Liver (tissue), 9 donors: ENCODE data around the gene TCEA2. TPM values are rescaled to one million over a fixed set of nuclear protein-coding genes. Genes with fewer than 3 reads are reported as not detected.

Experiments used
- DNase-seq: peaks from one replicate; pipeline ENCODE4 v3.0.0-alpha.2; 2017; ENCODE audit warnings: low spot score
- H3K27ac ChIP-seq, 2 donors: one replicate each; pipeline ENCODE4 v1.7.0; 2013; ENCODE audit warnings: inconsistent platforms in 2 of 2, low read length in 2 of 2, control low read depth in 1 of 2, low read depth in 1 of 2, mild to moderate bottlenecking in 1 of 2
- H3K27me3 ChIP-seq, 4 donors: one replicate each; pipeline versions ENCODE4 v1.6.1 to v1.7.0; 2013; ENCODE audit warnings: low read length in 3 of 4, inconsistent platforms in 1 of 4, mild to moderate bottlenecking in 1 of 4, moderate library complexity in 1 of 4; ENCODE audit not compliant: control insufficient read depth in 4 of 4, insufficient read depth in 4 of 4
- H3K36me3 ChIP-seq, 4 donors: one replicate each; pipeline versions ENCODE4 v1.6.1 to v1.7.0; 2013; ENCODE audit warnings: low read length in 3 of 4, mild to moderate bottlenecking in 3 of 4, low read depth in 1 of 4, moderate library complexity in 1 of 4; ENCODE audit not compliant: control insufficient read depth in 4 of 4, insufficient read depth in 3 of 4
- H3K4me1 ChIP-seq, 4 donors: one replicate each; pipeline versions ENCODE4 v1.6.1 to v1.7.0; 2013; ENCODE audit warnings: low read length in 3 of 4, mild to moderate bottlenecking in 3 of 4, moderate library complexity in 1 of 4; ENCODE audit not compliant: control insufficient read depth in 4 of 4, insufficient read depth in 4 of 4
- H3K4me3 ChIP-seq, 3 donors: one replicate each; pipeline versions ENCODE4 v1.6.1 to v1.7.0; 2013; ENCODE audit warnings: low read length in 3 of 3, control low read depth in 1 of 3, low read depth in 1 of 3, mild to moderate bottlenecking in 1 of 3
- H3K9ac ChIP-seq, 2 donors: one replicate each; pipeline ENCODE4 v1.7.0; 2013; ENCODE audit warnings: low read length in 2 of 2, mild to moderate bottlenecking in 2 of 2, moderate library complexity in 2 of 2, control low read depth in 1 of 2, low read depth in 1 of 2
- H3K9me3 ChIP-seq, 4 donors: one replicate each; pipeline versions ENCODE4 v1.6.1 to v1.7.0; 2013; ENCODE audit warnings: low read length in 3 of 4; ENCODE audit not compliant: control insufficient read depth in 4 of 4
- EGR1 ChIP-seq, 2 donors: IDR thresholded peaks; 2 replicates each; pipeline ENCODE4 v1.6.1; 2016 to 2018; ENCODE audit warnings: antibody characterized with exemption in 2 of 2, low read depth in 2 of 2
- FOXA1 ChIP-seq: IDR thresholded peaks from 2 replicates; pipeline ENCODE4 v1.6.1; 2016; ENCODE audit warnings: antibody characterized with exemption
- FOXA2 ChIP-seq: IDR thresholded peaks from 2 replicates; pipeline ENCODE4 v1.6.1; 2016; ENCODE audit warnings: antibody characterized with exemption
- GABPA ChIP-seq, 2 donors: IDR thresholded peaks in 1 of 2; conservative IDR thresholded peaks in 1 of 2; 2 replicates each; pipeline ENCODE4 v1.6.1; 2016; ENCODE audit warnings: antibody characterized with exemption in 2 of 2, mild to moderate bottlenecking in 1 of 2, moderate library complexity in 1 of 2
- HNF4A ChIP-seq, 2 donors: conservative IDR thresholded peaks; 2 replicates each; pipeline ENCODE4 v1.6.1; 2016; ENCODE audit warnings: antibody characterized with exemption in 2 of 2, mild to moderate bottlenecking in 2 of 2
- HNF4G ChIP-seq: IDR thresholded peaks from 2 replicates; pipeline ENCODE4 v1.6.1; 2016; ENCODE audit warnings: antibody characterized with exemption
- JUND ChIP-seq, 2 donors: IDR thresholded peaks; 2 replicates each; pipeline ENCODE4 v1.6.1; 2016; ENCODE audit warnings: antibody characterized with exemption in 2 of 2
- MAX ChIP-seq: IDR thresholded peaks from 2 replicates; pipeline ENCODE4 v1.6.1; 2016; ENCODE audit warnings: antibody characterized with exemption
- NR2F2 ChIP-seq: IDR thresholded peaks from 2 replicates; pipeline ENCODE4 v1.6.1; 2016; ENCODE audit warnings: antibody characterized with exemption
- RAD21 ChIP-seq, 2 donors: IDR thresholded peaks; 2 replicates each; pipeline ENCODE4 v1.6.1; 2016; ENCODE audit warnings: antibody characterized with exemption in 2 of 2, mild to moderate bottlenecking in 2 of 2
- RXRA ChIP-seq, 2 donors: IDR thresholded peaks; 2 replicates each; pipeline ENCODE4 v1.6.1; 2017 to 2018; ENCODE audit warnings: antibody characterized with exemption in 2 of 2, mild to moderate bottlenecking in 1 of 2
- SP1 ChIP-seq: IDR thresholded peaks from 2 replicates; pipeline ENCODE4 v1.6.1; 2018; ENCODE audit warnings: antibody characterized with exemption, mild to moderate bottlenecking
- TAF1 ChIP-seq: conservative IDR thresholded peaks from 2 replicates; pipeline ENCODE4 v1.6.1; 2016; ENCODE audit warnings: antibody characterized with exemption, mild to moderate bottlenecking
- YY1 ChIP-seq: IDR thresholded peaks from 2 replicates; pipeline ENCODE4 v1.6.1; 2016; ENCODE audit warnings: antibody characterized with exemption, mild to moderate bottlenecking
- WGBS: extraction: QIAGEN DNeasy Blood & Tissue Kit; methylation state at CpG from one replicate; pipeline ENCODE4 v1.1.7; 2013; 5-methylcytosine and 5-hydroxymethylcytosine counted together
- polyA plus RNA-seq, 2 donors: library from polyadenylated mRNA; stranded (reverse) in 1 of 2; unstranded in 1 of 2; fragments of 200-250 nt in 1 of 2; fragments of >200 nt in 1 of 2; fragmentation: Nextera tagmentation in 1 of 2; extraction: Ambion mirVana in 1 of 2; gene quantifications; one replicate each; pipeline versions ENCODE4 v1.2.1 to v1.2.3, GENCODE V29; 2013 to 2015
- total RNA-seq, 2 donors: library from RNA; depleted of rRNA; stranded (reverse); fragments of >200 nt; gene quantifications; one replicate each; pipeline ENCODE4 v1.2.3, GENCODE V29; 2014
- TF ChIP-seq, protein P1 (sequence below): IDR thresholded peaks from 2 replicates; pipeline ENCODE4 v1.6.1; 2016; ENCODE audit warnings: antibody characterized with exemption, mild to moderate bottlenecking
- TF ChIP-seq, protein P2 (sequence below): IDR thresholded peaks from 2 replicates; pipeline ENCODE4 v1.6.1; 2016; ENCODE audit warnings: antibody characterized with exemption
- TF ChIP-seq, protein P3 (sequence below): IDR thresholded peaks from 2 replicates; pipeline ENCODE4 v1.6.1; 2016; ENCODE audit warnings: antibody characterized with exemption
- donor health status: healthy.
- donor health status: healthy.
- donor health status: healthy.
- donor health status: healthy.
- donor health status: healthy.

The TCEA2 gene
- total and polyA plus RNA-seq, 4 donors: 4.6 to 22.6 (median 11.8) TPM

DNA sequence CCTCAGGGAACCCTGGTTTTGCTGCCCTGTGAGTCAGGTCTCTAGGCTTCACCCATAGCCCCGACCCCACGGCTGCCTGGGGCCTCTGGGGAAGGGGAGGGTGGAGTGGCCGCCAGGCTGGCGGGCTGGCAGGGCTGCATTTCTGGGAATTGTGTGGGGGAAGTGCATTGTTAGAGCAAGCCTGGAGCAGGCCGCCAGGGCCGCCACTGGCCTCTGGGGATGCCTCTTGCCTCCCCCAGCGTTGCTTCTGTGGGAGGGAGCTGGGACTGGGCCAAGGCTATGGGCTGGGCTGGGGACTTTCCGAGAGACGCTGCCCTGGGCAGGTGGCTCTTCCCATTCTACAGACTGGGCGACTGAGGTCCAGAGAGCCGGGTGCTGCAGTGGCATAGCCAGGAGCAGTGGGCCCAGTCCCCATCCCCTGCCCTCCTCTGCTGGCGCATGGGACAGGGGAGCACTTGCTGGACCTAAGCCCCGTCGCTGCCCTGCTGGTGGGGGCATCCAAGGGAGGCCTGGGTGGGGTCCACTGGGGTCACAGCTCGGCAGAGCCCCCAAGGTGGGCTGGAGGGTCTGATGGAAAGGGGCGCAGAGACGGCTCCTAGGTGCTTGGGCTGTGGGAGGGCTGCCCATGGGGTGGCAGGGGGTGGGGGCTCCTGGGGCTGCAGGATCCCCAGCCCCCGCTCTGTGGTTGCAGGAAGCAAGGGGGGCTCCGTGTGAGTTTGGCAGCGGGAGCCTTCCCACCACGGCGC lies 6.9 kb upstream of the TCEA2 start:
- Histone ChIP-seq H3K27ac (peak overlapping the region; percentile 15 to 53), H3K4me1 (peaks cover 0 to 17% (median 7%) of the 10 kb centered on the region in 4 donors), H3K36me3 (no peaks in the 10 kb centered on the region), H3K9ac (no peak overlapping the region), H3K9me3 (no peaks in the 10 kb centered on the region), H3K4me3 (no peak overlapping the region), H3K27me3 (peaks cover 0 to 2% (median under 1%) of the 10 kb centered on the region in 4 donors)
- no peak for DNase-seq
- TF ChIP-seq MAX (no peak), HNF4A (conservative IDR thresholded peaks at IDR 0.05) (no peak), FOXA1 (no peak), JUND (IDR thresholded peaks at IDR 0.05) (no peak), FOXA2 (no peak), TAF1 (no peak), RAD21 (IDR thresholded peaks at IDR 0.05) (no peak), RXRA (IDR thresholded peaks at IDR 0.05) (no peak), YY1 (no peak), HNF4G (no peak), SP1 (no peak), GABPA (IDR thresholded peaks at IDR 0.05 in 1 of 2, conservative IDR thresholded peaks at IDR 0.05 in 1 of 2) (no peak), NR2F2 (no peak)
- TF ChIP-seq, protein P1, sequence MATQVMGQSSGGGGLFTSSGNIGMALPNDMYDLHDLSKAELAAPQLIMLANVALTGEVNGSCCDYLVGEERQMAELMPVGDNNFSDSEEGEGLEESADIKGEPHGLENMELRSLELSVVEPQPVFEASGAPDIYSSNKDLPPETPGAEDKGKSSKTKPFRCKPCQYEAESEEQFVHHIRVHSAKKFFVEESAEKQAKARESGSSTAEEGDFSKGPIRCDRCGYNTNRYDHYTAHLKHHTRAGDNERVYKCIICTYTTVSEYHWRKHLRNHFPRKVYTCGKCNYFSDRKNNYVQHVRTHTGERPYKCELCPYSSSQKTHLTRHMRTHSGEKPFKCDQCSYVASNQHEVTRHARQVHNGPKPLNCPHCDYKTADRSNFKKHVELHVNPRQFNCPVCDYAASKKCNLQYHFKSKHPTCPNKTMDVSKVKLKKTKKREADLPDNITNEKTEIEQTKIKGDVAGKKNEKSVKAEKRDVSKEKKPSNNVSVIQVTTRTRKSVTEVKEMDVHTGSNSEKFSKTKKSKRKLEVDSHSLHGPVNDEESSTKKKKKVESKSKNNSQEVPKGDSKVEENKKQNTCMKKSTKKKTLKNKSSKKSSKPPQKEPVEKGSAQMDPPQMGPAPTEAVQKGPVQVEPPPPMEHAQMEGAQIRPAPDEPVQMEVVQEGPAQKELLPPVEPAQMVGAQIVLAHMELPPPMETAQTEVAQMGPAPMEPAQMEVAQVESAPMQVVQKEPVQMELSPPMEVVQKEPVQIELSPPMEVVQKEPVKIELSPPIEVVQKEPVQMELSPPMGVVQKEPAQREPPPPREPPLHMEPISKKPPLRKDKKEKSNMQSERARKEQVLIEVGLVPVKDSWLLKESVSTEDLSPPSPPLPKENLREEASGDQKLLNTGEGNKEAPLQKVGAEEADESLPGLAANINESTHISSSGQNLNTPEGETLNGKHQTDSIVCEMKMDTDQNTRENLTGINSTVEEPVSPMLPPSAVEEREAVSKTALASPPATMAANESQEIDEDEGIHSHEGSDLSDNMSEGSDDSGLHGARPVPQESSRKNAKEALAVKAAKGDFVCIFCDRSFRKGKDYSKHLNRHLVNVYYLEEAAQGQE: no peak
- TF ChIP-seq, protein P2, sequence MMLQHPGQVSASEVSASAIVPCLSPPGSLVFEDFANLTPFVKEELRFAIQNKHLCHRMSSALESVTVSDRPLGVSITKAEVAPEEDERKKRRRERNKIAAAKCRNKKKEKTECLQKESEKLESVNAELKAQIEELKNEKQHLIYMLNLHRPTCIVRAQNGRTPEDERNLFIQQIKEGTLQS: no peak
- TF ChIP-seq, protein P3, sequence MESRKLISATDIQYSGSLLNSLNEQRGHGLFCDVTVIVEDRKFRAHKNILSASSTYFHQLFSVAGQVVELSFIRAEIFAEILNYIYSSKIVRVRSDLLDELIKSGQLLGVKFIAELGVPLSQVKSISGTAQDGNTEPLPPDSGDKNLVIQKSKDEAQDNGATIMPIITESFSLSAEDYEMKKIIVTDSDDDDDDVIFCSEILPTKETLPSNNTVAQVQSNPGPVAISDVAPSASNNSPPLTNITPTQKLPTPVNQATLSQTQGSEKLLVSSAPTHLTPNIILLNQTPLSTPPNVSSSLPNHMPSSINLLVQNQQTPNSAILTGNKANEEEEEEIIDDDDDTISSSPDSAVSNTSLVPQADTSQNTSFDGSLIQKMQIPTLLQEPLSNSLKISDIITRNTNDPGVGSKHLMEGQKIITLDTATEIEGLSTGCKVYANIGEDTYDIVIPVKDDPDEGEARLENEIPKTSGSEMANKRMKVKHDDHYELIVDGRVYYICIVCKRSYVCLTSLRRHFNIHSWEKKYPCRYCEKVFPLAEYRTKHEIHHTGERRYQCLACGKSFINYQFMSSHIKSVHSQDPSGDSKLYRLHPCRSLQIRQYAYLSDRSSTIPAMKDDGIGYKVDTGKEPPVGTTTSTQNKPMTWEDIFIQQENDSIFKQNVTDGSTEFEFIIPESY: no peak
- 35% methylated on average over 22 of the region's 22 CpGs for WGBS

GRCh38 chr20:64056639-64056888 lies 6.4 kb upstream of the TCEA2 start:
- no peak overlapping the region for H3K9ac ChIP-seq
- WGBS: 18% methylated on average over 7 of the region's 7 CpGs
- no peaks in the 10 kb centered on the region for H3K9me3 ChIP-seq
- TF ChIP-seq TAF1 (no peak), EGR1 (IDR thresholded peaks at IDR 0.05; ENCODE audit: low read depth in 2 of 2) (no peak), MAX (no peak), HNF4G (no peak), NR2F2 (peak; percentile 73), RXRA (IDR thresholded peaks at IDR 0.05) (peak in 1 of 2 donors; percentile 16), SP1 (no peak), YY1 (no peak), FOXA1 (no peak), JUND (IDR thresholded peaks at IDR 0.05) (no peak), FOXA2 (no peak)
- TF ChIP-seq, protein P2: no peak
- peak overlapping the region; percentile 17 to 59 for H3K27ac ChIP-seq
- peaks cover 0 to 17% (median 7%) of the 10 kb centered on the region in 4 donors for H3K4me1 ChIP-seq
- H3K4me3 ChIP-seq: no peak overlapping the region
- peaks cover 0 to 2% (median 0%) of the 10 kb centered on the region in 4 donors for H3K27me3 ChIP-seq
- no peaks in the 10 kb centered on the region for H3K36me3 ChIP-seq
- DNase-seq: no peak
